SK-N-DZ (cell line): ENCODE results near the gene TSPAN2. TPM values are rescaled to one million over a fixed set of nuclear protein-coding genes. Genes with fewer than 3 reads are reported as not detected.

Experiments
- DNase-seq: peaks from one replicate; pipeline ENCODE4 v3.0.0-alpha.2; 2015; ENCODE audit warnings: low spot score
- polyA plus RNA-seq, 2 experiments: library from polyadenylated mRNA; depleted of rRNA; stranded (reverse); fragments of >200 nt; gene quantifications; 2 replicates each; pipeline ENCODE4 v1.2.3, GENCODE V29; 2014

Gene TSPAN2
- polyA plus RNA-seq (2014; cell fraction: cytosol; rRNA removed): 0.07 TPM in 1 of 2 replicates, not detected in the other
- polyA plus RNA-seq (2014; cell fraction: nucleus; rRNA removed): 0.05 and 0.08 TPM in 2 replicates

DNA sequence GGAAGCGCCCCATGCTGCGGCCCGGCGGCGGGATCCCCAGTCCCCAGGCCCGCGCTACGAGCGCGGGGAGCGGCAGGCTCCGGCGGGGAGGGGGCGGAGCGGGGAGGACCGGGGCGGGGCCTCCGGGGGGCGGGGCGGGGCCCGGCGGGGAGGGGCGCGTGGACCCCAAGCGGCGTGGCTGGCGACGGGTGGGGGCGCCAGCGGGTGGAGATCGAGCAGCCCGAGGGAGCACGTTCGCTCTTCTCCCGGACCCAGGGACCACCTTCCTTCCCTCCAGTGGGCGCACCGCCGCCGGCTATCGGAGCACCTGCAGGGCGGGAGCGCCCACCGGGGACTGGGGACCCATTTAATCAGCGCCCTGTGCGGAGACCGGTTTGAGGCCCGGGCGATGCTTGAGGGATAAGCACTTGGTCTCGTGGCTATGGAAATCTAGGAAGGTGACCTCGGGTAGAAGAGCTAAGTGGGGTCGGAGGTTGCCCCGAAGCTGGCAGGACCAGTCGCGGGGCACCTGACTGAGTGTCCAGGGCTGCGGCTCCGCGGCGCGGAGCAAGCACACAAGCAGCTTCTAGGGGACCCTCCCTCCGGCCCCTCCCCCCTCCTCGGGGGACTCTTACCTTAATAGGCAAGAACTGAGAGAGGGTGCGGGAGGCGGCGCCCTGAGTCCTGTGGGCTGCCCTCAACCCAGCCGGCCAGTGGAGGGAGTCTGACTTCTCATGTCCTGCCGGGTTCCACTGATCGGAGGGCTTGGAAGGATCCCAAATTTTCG lies at the start of gene TSPAN2:
Gene TSPAN2, minus strand, starts transcription at position 84 of the 766 bp plus-strand sequence. Its CDS starts 71 bp downstream, at position 13.
- DNase-seq: peak; percentile 6

DNA sequence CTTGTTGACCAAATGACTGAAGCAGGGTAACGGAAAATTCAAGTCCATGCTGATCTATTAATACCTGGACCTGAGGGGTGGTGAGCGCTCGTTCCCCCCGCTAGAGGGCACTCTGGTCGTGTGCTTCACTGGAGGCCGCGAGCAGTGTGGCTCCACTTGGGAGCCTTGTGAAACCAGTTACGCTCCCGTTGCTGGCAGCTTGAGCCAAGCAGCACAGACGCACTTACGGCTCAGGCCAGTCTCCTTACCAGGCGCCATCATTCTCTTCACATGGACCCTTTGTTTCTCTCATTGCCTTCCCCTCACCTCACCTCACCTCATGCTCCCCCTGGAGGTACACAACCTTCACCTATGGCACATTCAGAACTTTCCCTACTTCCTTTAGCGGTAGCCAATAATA lies 49.7 kb upstream of the TSPAN2 start:
- peak; percentile 66 for DNase-seq

DNA sequence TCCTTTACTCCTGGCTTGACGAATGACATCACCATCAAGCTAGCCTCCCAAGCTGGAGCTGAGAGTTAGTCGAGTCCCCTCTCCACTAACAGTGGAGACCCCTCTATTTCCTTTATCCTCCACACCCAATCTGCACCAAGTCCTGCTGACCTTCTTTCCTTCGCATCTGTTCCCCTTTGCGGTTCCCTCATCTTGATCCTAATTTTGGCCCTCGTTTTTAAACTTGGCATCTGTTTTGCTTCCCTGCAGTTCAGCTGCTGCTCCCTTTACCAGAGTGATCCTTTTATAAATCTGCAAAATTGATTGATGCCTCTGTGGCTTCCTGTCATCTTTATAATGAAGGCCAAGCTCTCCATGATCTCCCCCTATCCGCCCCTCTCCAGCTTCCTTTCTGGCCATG lies 49.0 kb upstream of the TSPAN2 start:
- no peak for DNase-seq

DNA sequence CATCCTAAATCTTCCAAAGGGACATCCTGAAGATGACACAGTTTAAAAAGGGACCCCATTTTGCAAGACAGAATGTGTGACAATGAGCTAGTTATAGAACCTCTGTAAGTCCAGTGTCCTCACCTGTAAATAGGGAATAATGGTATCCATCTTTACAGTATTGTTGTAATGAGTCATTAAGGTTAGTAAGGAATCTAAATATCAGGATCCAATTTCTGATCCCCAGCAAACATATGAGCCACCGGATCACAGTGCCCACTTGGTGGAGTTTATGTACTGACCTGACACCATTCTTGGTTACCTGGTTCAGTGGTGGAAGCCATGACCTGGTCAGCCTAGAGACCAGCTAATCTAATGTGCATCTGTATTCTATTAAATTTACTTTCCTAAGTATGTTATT lies 47.9 kb upstream of the TSPAN2 start:
- no peak for DNase-seq

DNA sequence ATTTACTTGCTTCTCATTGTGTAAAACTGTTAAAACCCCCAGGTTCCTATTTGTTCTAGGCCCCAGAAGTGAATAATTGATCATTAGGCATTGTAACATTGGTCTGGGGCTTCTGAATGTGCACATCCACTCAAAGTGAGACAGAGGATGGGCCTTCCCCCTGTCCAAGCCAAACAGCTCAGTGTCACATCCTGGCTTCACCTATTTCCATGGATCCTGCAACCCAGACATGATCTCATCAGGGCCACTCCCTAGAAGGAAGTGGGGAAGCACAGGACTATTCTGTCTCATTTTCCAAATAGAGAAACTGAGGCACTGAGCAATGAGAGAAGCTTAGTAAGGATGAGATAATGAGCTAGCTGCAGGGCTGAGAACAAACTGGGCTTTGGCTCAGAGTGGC lies 47.4 kb upstream of the TSPAN2 start:
- no peak for DNase-seq

DNA sequence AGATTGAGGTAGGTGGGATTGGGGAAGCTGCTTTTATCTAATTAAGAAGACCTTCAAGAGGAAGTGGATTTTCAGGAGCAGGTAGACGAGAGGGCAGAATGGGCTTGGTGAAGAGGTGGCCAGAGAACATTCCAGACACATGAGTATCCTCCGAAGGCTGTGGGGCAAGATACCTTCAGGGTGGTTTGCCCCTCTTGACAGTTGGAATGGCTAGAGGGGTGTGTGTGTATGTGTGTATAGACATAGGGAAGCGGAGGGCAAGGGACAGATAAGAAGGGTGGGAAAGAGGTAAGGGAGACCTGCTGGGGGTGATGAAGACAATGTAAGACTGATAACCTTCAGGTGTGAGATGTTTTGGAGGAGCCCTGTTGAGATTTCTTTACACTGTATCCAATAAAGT lies 46.8 kb upstream of the TSPAN2 start:
- DNase-seq: no peak

DNA sequence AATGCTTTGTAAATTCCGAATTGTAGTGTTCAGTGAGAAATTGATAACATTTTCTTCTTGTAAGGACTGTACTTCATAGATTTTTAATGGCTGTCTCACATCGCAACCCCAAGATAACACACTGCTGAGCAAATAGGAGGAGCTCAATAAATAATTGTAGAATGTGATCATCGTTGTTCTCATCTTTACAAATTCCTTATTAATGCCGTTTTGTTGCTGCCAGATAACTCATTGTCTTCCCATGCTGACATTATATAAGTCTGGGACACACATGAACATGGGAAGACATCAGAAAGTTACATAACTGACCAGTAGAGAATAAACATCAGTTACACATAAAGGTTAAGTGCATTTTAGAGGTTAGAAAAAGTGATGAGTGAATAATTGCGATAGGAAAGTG lies 46.4 kb upstream of the TSPAN2 start:
- DNase-seq: no peak

DNA sequence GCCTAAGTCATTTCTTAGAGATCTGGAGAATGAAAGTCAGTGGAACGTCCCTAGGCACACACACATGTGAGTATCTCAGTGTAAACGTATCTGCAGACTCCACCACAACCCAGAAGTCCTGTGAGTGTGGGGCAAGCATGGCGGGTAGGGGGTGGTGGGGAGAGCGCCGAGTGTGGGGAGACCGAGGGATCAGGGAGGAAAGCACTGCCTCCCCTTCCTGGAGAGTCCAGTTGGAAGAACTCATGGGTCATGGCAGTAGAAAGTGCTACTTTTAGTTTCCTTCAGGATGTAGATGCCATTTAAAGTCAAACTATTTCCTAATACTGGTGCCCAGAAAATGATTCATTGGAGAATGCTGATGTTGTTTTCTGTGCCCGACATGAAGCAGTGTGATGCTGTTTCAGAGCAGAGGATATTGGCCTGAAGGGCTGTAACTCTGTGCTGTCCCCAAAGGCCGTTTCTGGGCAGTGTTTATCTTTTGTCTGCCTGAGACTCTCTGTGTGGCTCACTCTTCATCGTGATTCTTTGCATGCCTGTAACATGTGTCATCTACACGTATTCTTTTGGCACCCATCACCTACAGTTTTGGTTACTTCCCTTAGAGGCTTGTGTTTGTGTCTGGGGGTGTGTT lies 45.7 kb upstream of the TSPAN2 start:
- DNase-seq: no peak

DNA sequence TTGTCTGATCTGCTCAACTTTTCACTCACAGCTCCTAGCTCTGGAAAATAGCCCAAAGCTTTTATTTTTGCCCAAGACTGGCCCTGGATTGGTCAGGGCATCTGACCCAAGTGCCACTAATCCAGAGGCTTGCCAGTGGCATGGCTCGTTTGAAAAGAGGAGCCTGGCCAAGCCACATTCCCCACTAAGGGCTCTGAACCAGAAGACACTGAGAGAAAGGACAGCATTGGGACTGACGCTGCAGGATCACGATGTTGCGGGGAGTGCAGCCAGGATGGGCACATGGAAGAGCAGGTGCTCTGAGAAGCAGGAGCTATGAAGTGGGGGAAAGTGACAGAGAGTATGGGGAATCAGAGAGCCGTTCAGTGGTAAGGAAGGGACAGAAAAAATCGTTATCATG lies 44.9 kb upstream of the TSPAN2 start:
- no peak for DNase-seq

DNA sequence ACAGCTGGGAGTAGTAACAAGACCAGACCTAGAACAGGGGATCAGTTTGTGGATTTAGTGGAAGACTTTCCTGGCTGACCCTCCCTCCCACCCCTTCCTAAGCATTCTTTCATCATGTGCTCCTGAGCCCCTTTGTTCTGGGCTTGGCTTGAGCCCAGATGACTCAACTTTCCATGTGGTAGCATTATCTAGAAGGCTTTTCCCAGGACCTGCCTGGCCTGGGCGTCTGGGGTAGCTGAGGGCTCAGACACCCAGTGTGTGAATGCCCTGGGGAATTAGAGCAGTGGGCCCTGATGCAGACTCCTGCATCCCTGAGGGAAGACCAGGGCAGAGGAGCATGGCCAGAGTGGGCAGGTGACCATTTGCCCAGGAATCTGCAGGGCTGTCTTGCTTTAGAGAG lies 44.1 kb upstream of the TSPAN2 start:
- DNase-seq: no peak

DNA sequence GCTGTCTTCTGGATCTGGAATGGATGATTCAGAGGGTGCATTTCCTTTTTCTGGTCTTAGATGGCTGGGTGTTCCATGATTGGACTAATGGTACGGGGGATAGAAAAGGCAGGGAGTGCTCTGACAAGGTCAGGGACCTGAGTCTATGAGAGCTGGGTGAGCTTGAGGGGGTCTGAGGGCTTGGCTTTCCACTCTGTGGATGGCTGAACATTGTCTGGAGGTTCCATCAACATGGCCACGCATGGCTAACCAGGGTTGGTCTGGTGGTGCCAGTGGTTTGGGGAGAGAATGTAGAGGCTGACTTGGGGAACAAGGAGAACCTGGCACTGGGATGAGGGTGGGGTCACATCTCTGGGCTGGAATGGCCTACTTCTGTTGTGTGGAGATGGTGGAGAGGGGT lies 41.5 kb upstream of the TSPAN2 start:
- DNase-seq: no peak

DNA sequence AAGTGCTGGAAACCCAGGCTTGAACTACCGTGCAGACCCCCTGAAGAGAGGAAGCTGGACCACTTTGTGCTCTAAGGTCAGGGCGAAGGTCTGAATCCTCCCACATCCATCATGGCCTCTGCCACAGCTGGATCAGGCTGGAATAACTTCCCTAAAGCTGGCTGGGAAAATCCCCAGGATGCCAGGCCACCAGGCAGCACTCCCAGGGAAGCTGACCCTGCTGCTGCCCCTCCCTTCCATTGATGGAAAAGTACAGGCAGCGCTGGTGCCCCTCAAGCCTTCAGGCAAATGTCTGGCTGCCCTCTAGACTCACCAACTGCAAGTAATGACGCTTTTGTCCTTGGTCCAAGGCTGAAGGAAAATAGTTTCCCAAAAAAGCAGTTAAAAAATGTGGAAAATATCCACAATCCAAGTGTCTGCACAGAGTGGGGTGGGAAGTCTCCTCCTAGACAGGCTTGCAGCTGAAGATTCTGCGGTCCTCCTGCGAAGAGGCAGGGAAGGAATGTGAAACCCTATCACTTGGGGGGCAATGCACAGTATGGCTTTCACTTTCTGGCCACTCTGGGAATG lies 39.9 kb upstream of the TSPAN2 start:
- no peak for DNase-seq

DNA sequence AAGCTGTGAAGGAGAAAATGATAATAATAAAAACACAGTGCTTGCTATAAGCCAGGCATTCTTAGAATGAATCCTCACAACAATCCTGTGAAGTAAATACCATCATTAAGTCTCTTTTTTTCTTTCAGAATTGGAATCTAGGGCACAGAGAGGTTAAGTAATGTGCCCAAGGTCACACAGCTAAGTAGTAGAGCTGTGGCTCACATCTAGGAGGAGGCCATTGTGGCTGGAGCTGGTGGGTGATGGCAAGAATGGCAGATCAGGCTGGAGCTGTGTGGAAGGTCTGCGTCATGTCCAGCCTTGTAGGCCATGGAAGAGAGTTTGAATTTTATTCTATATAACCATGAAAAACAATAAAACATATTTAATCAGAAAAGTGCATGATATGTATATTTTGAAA lies 38.2 kb upstream of the TSPAN2 start:
- DNase-seq: no peak

DNA sequence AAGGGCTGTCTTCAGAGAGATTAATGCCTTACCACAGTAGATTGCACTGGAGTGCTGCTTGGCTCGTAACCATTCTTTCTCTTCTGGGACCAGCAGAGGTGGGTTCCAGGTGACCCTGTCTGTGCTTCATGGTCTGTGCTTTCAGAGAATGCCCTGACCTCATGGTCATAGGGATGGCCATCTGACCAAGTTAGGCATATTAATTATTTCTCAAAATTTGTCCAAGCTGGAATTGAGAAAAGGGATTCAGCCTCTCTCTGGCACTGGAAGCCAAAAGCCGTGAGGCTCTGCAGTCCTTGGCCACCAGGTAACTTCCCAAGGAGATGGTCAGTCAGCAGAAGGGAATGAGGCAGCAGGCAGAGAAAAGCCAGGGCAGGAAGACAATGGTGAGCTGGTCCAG lies 37.2 kb upstream of the TSPAN2 start:
- DNase-seq: no peak

DNA sequence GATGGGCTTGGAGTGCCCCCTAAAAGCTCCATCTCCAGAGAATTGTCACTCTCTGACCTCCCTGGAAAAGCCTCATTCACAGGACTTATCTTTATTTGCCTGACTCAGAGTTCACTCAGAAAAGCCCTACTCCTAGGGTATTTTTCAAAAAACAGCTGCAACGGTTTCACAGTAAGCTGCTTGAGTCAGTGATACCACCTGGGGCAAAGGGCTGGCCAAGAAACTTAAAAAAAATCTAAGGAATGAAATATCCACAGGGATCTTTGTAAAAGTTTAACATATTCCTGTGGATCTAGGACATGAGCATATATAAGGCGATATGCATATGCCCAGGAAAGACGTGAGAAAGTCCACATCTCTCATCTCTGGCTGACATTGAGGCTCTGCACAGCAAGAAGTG lies 33.8 kb upstream of the TSPAN2 start:
- DNase-seq: no peak

DNA sequence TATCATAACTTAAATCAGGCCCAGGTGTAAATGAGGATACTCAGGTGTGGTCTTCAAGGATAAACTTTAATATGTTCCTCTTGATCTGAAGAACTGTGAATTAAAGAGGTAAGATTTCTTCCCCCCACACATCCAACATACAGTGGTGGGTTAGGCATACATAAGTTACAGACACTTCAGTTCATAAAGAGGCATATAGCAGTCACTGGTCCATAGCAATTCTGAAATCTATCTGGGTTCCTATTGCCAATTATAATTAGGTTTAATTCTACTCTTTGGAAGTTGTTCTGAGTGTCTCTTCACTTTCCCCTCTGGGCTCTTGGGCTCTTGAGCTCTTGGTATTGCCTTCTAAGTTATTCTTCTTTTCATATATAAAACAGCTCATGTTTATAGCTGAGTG lies 32.5 kb upstream of the TSPAN2 start:
- no peak for DNase-seq

DNA sequence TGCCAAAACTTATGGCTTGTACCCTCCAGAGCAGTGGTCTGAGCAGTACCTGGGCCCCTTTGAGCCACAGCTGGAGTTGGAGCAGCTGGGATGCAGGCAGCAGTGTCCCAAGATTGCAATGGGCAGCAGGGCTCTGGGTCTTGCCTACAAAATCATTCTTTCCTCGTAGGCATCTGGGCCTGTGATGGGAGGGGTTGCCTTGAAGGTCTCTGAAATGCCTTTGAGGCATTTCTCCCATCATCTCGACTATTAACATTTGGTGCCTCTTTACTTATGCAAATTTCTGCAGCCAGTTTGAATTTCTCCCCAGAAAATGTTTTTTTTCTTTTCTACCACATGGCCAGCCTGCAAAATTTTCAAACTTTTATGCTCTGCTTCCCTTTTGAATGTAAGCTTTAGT lies 31.0 kb upstream of the TSPAN2 start:
- no peak for DNase-seq

DNA sequence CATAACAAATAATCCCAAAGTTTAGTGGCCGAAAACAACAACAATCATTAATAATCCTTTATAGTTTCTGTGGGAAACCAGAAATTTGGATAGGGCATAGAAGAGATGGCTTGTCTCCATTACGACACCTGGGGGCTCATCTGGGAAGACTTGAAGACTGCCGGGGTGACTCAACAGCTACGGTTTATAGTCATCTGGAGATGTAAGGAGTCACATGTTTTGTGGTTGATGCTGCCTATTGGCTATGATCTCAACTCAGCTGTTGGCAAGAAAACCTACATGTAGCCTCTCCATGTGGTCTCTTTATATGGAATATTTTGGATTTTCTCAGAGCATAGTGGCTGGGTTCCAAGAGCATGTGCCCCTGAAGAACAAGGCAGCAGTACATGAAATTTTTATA lies 29.3 kb upstream of the TSPAN2 start:
- no peak for DNase-seq

DNA sequence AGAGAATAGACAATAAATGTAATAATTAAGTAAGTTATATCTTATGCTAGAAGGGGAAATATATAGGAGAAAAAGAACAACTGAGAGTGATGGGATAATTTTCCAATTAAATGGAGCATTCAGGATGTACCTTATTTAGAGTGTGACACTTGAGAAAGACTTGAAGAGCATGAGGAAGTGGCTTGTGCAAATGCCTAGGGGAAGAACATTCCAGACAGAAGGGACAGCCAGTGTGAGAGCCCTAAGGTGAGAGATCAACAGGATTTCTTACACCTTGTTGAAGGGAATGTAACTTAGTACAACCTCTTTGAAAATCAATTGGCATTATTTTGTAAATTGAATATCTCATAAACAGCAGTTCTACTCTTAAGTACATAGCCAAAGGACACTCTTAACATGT lies 28.8 kb upstream of the TSPAN2 start:
- DNase-seq: no peak

DNA sequence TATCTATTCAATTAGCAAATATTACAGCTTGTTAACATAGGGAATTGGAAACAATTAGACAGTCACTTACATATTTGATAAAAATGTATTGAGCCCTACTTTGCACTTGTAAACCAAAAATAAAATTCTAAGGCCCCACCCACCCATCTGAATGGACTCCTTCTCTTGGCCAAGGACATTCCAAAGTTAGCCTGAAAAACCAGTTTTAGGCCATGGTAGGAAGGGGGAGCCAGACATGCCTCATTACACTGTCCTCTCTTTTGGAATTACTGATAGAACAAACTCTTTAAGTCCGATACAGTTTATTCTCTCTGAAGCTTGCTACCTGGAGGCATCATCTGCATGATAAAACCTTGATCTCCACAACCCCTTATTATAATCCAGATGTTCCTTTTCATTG lies 28.0 kb upstream of the TSPAN2 start:
- no peak for DNase-seq

DNA sequence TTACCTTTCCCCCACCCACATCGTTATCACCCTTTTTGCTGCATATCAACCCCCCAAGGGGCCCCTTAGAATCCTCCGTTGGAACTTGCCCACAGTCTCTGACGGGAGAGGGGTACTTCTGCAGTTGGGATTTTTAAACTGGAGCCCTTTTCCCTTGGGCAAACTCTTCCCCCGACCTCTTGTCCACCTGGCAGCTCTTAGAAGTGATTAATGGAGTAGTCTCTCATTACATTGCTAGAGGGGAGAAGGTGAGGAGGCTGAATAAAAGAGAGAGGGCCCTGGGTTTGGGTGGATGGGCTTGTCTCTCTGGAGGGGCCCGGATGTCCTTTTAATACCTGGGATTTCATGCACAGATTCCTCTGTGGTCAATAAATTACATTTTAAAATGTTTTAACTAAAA lies 27.2 kb upstream of the TSPAN2 start:
- no peak for DNase-seq

DNA sequence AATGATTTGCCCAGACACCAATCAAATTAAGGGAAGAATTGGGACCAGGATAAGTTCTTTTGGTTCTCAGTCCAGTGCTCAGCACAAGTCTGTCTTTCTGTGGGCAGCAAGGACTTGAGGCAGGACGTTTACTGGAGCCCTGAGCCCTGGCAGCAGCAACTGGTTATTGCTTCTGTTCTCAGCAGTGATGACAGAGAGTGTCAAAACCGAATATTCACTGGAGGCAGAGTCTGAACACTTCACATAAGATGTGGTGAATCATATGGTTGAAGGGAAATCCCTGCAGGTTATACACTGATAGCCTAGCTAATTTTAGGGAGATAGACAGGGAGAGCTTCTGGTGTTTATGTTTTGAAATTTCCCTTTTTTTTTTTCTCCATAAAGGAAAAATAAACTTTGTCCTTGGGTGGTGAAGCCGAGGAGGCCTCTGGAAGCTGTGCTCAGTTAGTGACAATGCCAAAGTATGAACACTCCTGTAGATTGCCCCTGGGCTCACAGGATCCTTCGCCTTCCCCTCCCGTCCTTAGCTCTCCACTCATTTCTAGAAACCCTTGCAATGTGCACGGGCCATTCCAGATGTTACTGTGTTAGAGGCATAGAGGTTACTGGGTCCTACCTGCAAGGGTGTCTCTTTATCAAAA lies 26.3 kb upstream of the TSPAN2 start:
- no peak for DNase-seq

DNA sequence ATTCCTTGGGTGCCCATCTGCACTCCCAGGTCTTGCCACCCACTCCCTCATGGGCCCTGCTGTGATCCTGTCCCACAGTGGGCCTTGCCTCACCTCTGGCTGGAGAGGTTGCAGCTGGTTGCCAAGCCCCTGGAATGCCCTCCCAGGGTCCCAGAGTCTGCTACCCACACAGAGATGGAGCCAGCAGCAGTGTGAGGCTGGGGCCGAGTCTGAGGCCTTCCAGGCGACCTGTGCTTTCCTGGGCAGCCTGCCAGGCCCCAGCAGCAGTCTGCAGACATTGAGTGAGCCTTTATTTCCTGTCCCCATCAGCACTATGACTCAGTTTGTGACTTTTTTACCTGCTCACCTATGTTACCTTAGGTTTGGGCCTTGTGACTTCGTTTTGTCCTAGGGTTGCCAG lies 25.0 kb upstream of the TSPAN2 start:
- no peak for DNase-seq
